Activated naive CD4-positive, alpha-beta T cell treated with anti-CD3 and anti-CD28 coated beads, Interleukin-2, amount 10 ng/mL, durations not matched to agents 7 days and 5 days (primary cell): Measurements from ENCODE around the gene PRSS8.
"Not testable (repeated sequence)": the region's sequence is repeated elsewhere in the genome, so short reads cannot be mapped to it uniquely, and the experiment has no call there.

ENCODE experiments used
- CTCF ChIA-PET: fragments of 350-600 bp; sonication (Branson Sonifier 250); formaldehyde crosslinking; loops from one replicate; lab custom pipeline; 2021; ENCODE audit warnings: antibody characterized with exemption; lab: Charles Lee
- DNase-seq: peaks from one replicate; pipeline ENCODE4 v3.0.0-alpha.2; 2020
- H3K27ac Mint-ChIP-seq: one replicate; pipeline ENCODE4 v1.8.0; 2021; ENCODE audit warnings: mild to moderate bottlenecking, moderate library complexity, mixed read lengths
- H3K27me3 Mint-ChIP-seq: one replicate; pipeline ENCODE4 v1.8.0; 2021; ENCODE audit warnings: mild to moderate bottlenecking, mixed read lengths
- H3K36me3 Mint-ChIP-seq: one replicate; pipeline ENCODE4 v1.8.0; 2021; ENCODE audit warnings: mixed read lengths
- H3K4me1 Mint-ChIP-seq: one replicate; pipeline ENCODE4 v1.8.0; 2021; ENCODE audit warnings: mixed read lengths
- H3K4me3 Mint-ChIP-seq: one replicate; pipeline ENCODE4 v1.8.0; 2021; ENCODE audit warnings: mild to moderate bottlenecking, moderate library complexity, mixed read lengths
- H3K9me3 Mint-ChIP-seq: one replicate; pipeline ENCODE4 v1.8.0; 2021; ENCODE audit warnings: mixed read lengths

Gene PRSS8

GRCh38 chr16:31150976-31151375, 15.4 kb upstream of the PRSS8 start:
- H3K27ac Mint-ChIP-seq, H3K4me1 Mint-ChIP-seq, H3K4me3 Mint-ChIP-seq, DNase-seq, H3K36me3 Mint-ChIP-seq, H3K9me3 Mint-ChIP-seq: not testable (repeated sequence)
- CTCF ChIA-PET: interaction anchor here (1.7 kb wide), 2 partner anchors 9 to 166 kb away, joined by 3 read pairs; no protein-coding TSS in a partner anchor
- peaks cover 63% of the 10 kb centered on the region for H3K27me3 Mint-ChIP-seq

- H3K4me3 Mint-ChIP-seq: no peak within 1 kb of the TSS
- CTCF ChIA-PET: interaction anchor here (1.7 kb wide), 2 partner anchors 8 to 166 kb away, joined by 3 read pairs; no protein-coding TSS in a partner anchor
- no peaks in the 10 kb centered on the region for H3K9me3 Mint-ChIP-seq
- H3K27me3 Mint-ChIP-seq: peaks cover 64% of the 10 kb centered on the region
- DNase-seq: no peak
- peaks cover 7% of the 10 kb centered on the region for H3K4me1 Mint-ChIP-seq
- H3K36me3 Mint-ChIP-seq: no peaks in the 10 kb centered on the region
- H3K27ac Mint-ChIP-seq: no peak within 1 kb of the TSS
Measured at GRCh38 chr16:31149894-31150890, 14.7 kb upstream of the PRSS8 start, which contains the start of gene PRSS36. PRSS36 (minus strand) TSS chr16:31150066; CDS start chr16:31150035, 31 bp downstream.

GRCh38 chr16:31149332-31149731, 13.8 kb upstream of the PRSS8 start:
- H3K27ac Mint-ChIP-seq: no peak overlapping the region
- no peak for DNase-seq
- H3K4me3 Mint-ChIP-seq: no peak overlapping the region
- peaks cover 7% of the 10 kb centered on the region for H3K4me1 Mint-ChIP-seq
- H3K9me3 Mint-ChIP-seq: no peaks in the 10 kb centered on the region
- H3K36me3 Mint-ChIP-seq: no peaks in the 10 kb centered on the region
- peaks cover 71% of the 10 kb centered on the region for H3K27me3 Mint-ChIP-seq
- CTCF ChIA-PET: no interaction called here

GRCh38 chr16:31148896-31149295, 13.4 kb upstream of the PRSS8 start:
- Mint-ChIP-seq H3K9me3 (no peaks in the 10 kb centered on the region), H3K27me3 (peaks cover 71% of the 10 kb centered on the region), H3K36me3 (no peaks in the 10 kb centered on the region), H3K4me1 (peaks cover 8% of the 10 kb centered on the region), H3K4me3 (no peak overlapping the region), H3K27ac (no peak overlapping the region)
- CTCF ChIA-PET: no interaction called here
- no peak for DNase-seq

- Mint-ChIP-seq H3K9me3 (no peaks in the 10 kb centered on the region), H3K27ac (no peak overlapping the region), H3K36me3 (no peaks in the 10 kb centered on the region), H3K4me3 (no peak overlapping the region), H3K27me3 (peaks cover 73% of the 10 kb centered on the region), H3K4me1 (peaks cover 14% of the 10 kb centered on the region)
- peak; percentile 28 for DNase-seq
- CTCF ChIA-PET: no interaction called here
Measured at GRCh38 chr16:31148281-31148728, 12.8 kb upstream of the PRSS8 start.

- Mint-ChIP-seq H3K4me1 (peaks cover 14% of the 10 kb centered on the region), H3K4me3 (no peak overlapping the region), H3K9me3 (no peaks in the 10 kb centered on the region), H3K27me3 (peaks cover 73% of the 10 kb centered on the region), H3K36me3 (no peaks in the 10 kb centered on the region), H3K27ac (no peak overlapping the region)
- CTCF ChIA-PET: interaction anchor here (1.5 kb wide), 1 partner anchor 10 kb away, joined by 3 read pairs; no protein-coding TSS in a partner anchor
- DNase-seq: no peak
Measured at GRCh38 chr16:31147574-31147973, 12.0 kb upstream of the PRSS8 start.

- peaks cover 58% of the 10 kb centered on the region for H3K27me3 Mint-ChIP-seq
- H3K9me3 Mint-ChIP-seq: no peaks in the 10 kb centered on the region
- H3K36me3 Mint-ChIP-seq: no peaks in the 10 kb centered on the region
- DNase-seq: no peak
- peaks cover 26% of the 10 kb centered on the region for H3K4me1 Mint-ChIP-seq
- no peak overlapping the region for H3K27ac Mint-ChIP-seq
- CTCF ChIA-PET: no interaction called here
- no peak overlapping the region for H3K4me3 Mint-ChIP-seq
Measured at GRCh38 chr16:31145398-31145990, 10.0 kb upstream of the PRSS8 start.

GRCh38 chr16:31144418-31144817, 8.9 kb upstream of the PRSS8 start:
- H3K27me3 Mint-ChIP-seq: peaks cover 48% of the 10 kb centered on the region
- not testable (repeated sequence) for H3K36me3 Mint-ChIP-seq, DNase-seq, H3K4me3 Mint-ChIP-seq, H3K9me3 Mint-ChIP-seq, H3K27ac Mint-ChIP-seq
- CTCF ChIA-PET: interaction anchor here (0.7 to 3.1 kb wide), 2 partner anchors 34 to 160 kb away, joined by 3 to 23 read pairs; partner anchors contain the start of genes FUS and HSD3B7
- H3K4me1 Mint-ChIP-seq: peaks cover 26% of the 10 kb centered on the region

GRCh38 chr16:31143694-31144148, 8.2 kb upstream of the PRSS8 start:
- Mint-ChIP-seq H3K9me3 (no peaks in the 10 kb centered on the region), H3K4me3 (peak overlapping the region; percentile 37), H3K27me3 (peaks cover 45% of the 10 kb centered on the region), H3K36me3 (no peaks in the 10 kb centered on the region), H3K27ac (peak overlapping the region; percentile 83), H3K4me1 (peaks cover 26% of the 10 kb centered on the region)
- DNase-seq: no peak
- CTCF ChIA-PET: interaction anchor here (3.1 kb wide), 1 partner anchor 35 kb away, joined by 23 read pairs; the partner anchor contains the start of gene FUS

GRCh38 chr16:31143011-31143693, 7.6 kb upstream of the PRSS8 start:
- CTCF ChIA-PET: interaction anchor here (0.8 to 3.1 kb wide), 21 partner anchors 7 to 208 kb away, joined by 3 to 23 read pairs (median 5); partner anchors contain the start of genes FUS, HSD3B7, KAT8 and PRSS36
- H3K36me3 Mint-ChIP-seq: no peaks in the 10 kb centered on the region
- H3K9me3 Mint-ChIP-seq: no peaks in the 10 kb centered on the region
- peaks cover 26% of the 10 kb centered on the region for H3K4me1 Mint-ChIP-seq
- no peak for DNase-seq
- peak overlapping the region; percentile 37 for H3K4me3 Mint-ChIP-seq
- H3K27ac Mint-ChIP-seq: peak overlapping the region; percentile 49
- H3K27me3 Mint-ChIP-seq: peaks cover 45% of the 10 kb centered on the region

- Mint-ChIP-seq H3K36me3 (no peaks in the 10 kb centered on the region), H3K4me1 (peaks cover 24% of the 10 kb centered on the region), H3K4me3 (peak overlapping the region; percentile 63), H3K27me3 (peaks cover 38% of the 10 kb centered on the region), H3K27ac (peak overlapping the region; percentile 87), H3K9me3 (no peaks in the 10 kb centered on the region)
- CTCF ChIA-PET: interaction anchor here (0.6 to 3.1 kb wide), 30 partner anchors 8 to 240 kb away, joined by 3 to 23 read pairs (median 4); partner anchors contain the start of genes FUS, HSD3B7, KAT8 and PRSS36
- peak; percentile 99 for DNase-seq
Measured at GRCh38 chr16:31142109-31143010, 6.8 kb upstream of the PRSS8 start.

- CTCF ChIA-PET: interaction anchor here (0.6 to 3.1 kb wide), 28 partner anchors 9 to 241 kb away, joined by 3 to 23 read pairs (median 4); partner anchors contain the start of genes FUS, HSD3B7, KAT8 and PRSS36
- H3K4me3 Mint-ChIP-seq: peak overlapping the region; percentile 63
- peak; percentile 34 for DNase-seq
- peaks cover 34% of the 10 kb centered on the region for H3K27me3 Mint-ChIP-seq
- no peaks in the 10 kb centered on the region for H3K36me3 Mint-ChIP-seq
- peak overlapping the region; percentile 87 for H3K27ac Mint-ChIP-seq
- H3K4me1 Mint-ChIP-seq: peaks cover 24% of the 10 kb centered on the region
- H3K9me3 Mint-ChIP-seq: no peaks in the 10 kb centered on the region
Measured at GRCh38 chr16:31141489-31142108, 6.1 kb upstream of the PRSS8 start.
